ENCODE data around the gene OXSR1. TPM values are rescaled to one million over a fixed set of nuclear protein-coding genes. Genes with fewer than 3 reads are reported as not detected.
A peak's percentile ranks its signal among the peaks of the same experiment; 100 is the strongest.

Gene OXSR1
- total and polyA plus RNA-seq, 2 of the 13 experiments (the other 11 are each of a cell fraction or from before 2014, with no cell fraction given): 27.4 to 32.6 TPM

DNA sequence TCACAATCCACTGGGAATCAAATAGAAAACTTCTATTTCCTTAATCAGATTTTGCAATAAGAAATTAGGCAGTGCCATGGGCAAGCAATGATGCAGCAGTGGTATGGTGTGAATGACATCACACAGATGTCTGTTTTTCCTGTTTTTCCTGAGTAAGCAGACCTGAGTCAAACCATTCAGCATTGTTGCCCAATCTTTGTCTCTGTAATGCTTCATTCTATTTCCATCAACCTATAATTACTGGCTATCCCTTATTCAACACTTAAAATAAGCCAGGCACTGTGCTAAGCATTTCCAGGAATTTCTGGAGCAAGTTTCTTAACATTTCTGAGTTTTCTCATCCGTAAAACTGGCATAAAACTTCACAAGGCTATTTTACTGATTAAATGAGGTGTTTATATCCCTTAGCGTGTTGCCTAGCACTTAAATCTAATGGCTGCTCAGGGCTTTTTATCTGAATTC is 11.3 kb upstream of the OXSR1 start:
- no peaks in the 10 kb centered on the region for H4K20me1 ChIP-seq (ENCODE audit: insufficient read depth, low read length)
- ChIA-PET POLR2A (interaction anchor here (0.9 to 2.8 kb wide), 3 partner anchors 12 to 17 kb away, joined by 3 to 12 read pairs (median 5); partner anchors contain the start of genes ACAA1 and MYD88), CTCF (ENCODE audit: low intra/inter-chr PET ratio, low total read pairs) (no interaction called here)
- TF ChIP-seq ZBTB21 (CRISPR knock-in tag; IDR thresholded peaks at IDR 0.05) (no peak), NFIC (IDR thresholded peaks at IDR 0.05; ENCODE audit: low read length) (no peak), ZNF598 (CRISPR knock-in tag; IDR thresholded peaks at IDR 0.05; ENCODE audit: borderline replicate concordance) (no peak), SP4 (CRISPR knock-in tag; IDR thresholded peaks at IDR 0.05) (no peak), ZFP36 (IDR thresholded peaks at IDR 0.05; ENCODE audit: borderline replicate concordance, low read depth, low read length, partially characterized antibody) (no peak), MAFK (conservative IDR thresholded peaks at IDR 0.05 in 1 of 2, IDR thresholded peaks at IDR 0.05 in 1 of 2; ENCODE audit: low read length in 2 of 2) (peak in 1 of 2 experiments; percentile 24; a peak in 2 of 4 replicates), MAFF (IDR thresholded peaks at IDR 0.05; ENCODE audit: low read depth, low read length) (peak; percentile 51; the same call in 1 of the 2 replicates), CEBPB (IDR thresholded peaks at IDR 0.05; ENCODE audit: borderline replicate concordance, low read depth, low read length) (peak; percentile 55)
- TF ChIP-seq, protein P1, sequence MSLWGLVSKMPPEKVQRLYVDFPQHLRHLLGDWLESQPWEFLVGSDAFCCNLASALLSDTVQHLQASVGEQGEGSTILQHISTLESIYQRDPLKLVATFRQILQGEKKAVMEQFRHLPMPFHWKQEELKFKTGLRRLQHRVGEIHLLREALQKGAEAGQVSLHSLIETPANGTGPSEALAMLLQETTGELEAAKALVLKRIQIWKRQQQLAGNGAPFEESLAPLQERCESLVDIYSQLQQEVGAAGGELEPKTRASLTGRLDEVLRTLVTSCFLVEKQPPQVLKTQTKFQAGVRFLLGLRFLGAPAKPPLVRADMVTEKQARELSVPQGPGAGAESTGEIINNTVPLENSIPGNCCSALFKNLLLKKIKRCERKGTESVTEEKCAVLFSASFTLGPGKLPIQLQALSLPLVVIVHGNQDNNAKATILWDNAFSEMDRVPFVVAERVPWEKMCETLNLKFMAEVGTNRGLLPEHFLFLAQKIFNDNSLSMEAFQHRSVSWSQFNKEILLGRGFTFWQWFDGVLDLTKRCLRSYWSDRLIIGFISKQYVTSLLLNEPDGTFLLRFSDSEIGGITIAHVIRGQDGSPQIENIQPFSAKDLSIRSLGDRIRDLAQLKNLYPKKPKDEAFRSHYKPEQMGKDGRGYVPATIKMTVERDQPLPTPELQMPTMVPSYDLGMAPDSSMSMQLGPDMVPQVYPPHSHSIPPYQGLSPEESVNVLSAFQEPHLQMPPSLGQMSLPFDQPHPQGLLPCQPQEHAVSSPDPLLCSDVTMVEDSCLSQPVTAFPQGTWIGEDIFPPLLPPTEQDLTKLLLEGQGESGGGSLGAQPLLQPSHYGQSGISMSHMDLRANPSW (CRISPR knock-in tag; IDR thresholded peaks at IDR 0.05; ENCODE audit: borderline replicate concordance): no peak
- H2AFZ ChIP-seq (ENCODE audit: low read length): no peak overlapping the region
- no peak for FAIRE-seq
- no peak overlapping the region for H3K9ac ChIP-seq (ENCODE audit: insufficient read depth, low read depth, low read length)
- H3K27me3 ChIP-seq (ENCODE audit: control insufficient read depth in 1 of 2, insufficient read depth in 2 of 2, low read length in 2 of 2): no peaks in the 10 kb centered on the region
- intact Hi-C loops (cut with micrococcal nuclease; ENCODE audit: unreplicated experiment) (no loop called here), in situ Hi-C loops (cut with HindIII; ENCODE audit: extremely low pct_ligation_motif_present, low pct_unique_long_range_greater_than_20kb) (no loop called here)
- no peaks in the 10 kb centered on the region for H3K9me3 ChIP-seq (ENCODE audit: low read length)
- no peak for ATAC-seq
- BruUV-seq (replicated peaks): no TSS peak
- no peak overlapping the region for H3K27ac ChIP-seq (ENCODE audit: extremely low read length, insufficient read depth, low read length)
- H3K4me1 ChIP-seq (ENCODE audit: insufficient read depth, low read length): peaks cover 7% of the 10 kb centered on the region; the same call in 1 of the 2 replicates
- WGBS (ENCODE audit: low lambda C conversion rate): 60% methylated on average over 2 of the region's 2 CpGs
- no peaks in the 10 kb centered on the region for H3K79me2 ChIP-seq (ENCODE audit: insufficient read depth, low read length)
- no peak overlapping the region for H3K4me3 ChIP-seq (replicated peaks in 1 of 3; ENCODE audit: insufficient read depth in 1 of 3, low read depth in 2 of 3, low read length in 3 of 3)
- DNase-seq (ENCODE audit: low spot score): no peak
- H3K4me2 ChIP-seq (ENCODE audit: low read depth, low read length): no peak overlapping the region
- no peaks in the 10 kb centered on the region for H3K36me3 ChIP-seq (replicated peaks in 1 of 2; ENCODE audit: control insufficient read depth in 1 of 2, insufficient read depth in 2 of 2, low read length in 2 of 2)
